ENCODE results near the gene CCDC71L. TPM values are rescaled to one million over a fixed set of nuclear protein-coding genes. Genes with fewer than 3 reads are reported as not detected.

Gene CCDC71L
- total RNA-seq, 1 donor from 2014 or later = 5.5 TPM

DNA sequence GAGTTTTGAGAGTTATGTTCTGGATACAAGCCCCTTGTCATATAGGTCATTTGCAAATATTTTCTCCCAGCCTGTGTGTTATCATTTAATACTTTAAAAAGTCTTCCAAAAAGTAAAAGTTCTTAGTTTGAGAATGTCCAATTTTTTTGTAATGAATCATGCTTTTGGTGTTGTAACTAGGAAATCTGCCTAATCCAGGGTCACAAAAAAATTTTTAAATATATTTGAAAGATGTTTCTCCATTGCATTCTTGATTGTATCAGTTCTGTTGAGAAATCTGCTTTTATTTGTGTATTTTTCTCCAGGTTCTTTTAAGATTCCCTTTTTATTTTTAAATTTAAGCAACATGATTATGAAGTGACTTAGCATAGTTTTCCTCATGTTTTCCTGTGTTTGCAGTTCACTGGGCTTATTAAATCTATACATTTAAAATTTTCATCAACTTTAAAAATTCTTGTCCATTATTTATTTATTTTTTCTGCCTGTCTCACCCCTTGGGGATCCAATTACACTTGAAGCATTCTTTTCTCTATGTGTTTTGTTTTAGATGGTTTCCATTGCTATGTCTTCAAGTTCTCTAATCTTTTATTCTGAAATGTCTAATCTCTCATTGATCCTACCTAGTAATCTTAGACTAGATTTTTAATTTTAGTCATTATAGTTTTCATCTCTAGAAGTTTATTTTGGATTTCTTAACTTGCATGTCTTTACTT lies 47.0 kb downstream of the CCDC71L start:
- intact Hi-C loops (cut with DNase I) = no loop called here
- no peak for DNase-seq
- ATAC-seq (ENCODE audit: poor library complexity) = no peak

DNA sequence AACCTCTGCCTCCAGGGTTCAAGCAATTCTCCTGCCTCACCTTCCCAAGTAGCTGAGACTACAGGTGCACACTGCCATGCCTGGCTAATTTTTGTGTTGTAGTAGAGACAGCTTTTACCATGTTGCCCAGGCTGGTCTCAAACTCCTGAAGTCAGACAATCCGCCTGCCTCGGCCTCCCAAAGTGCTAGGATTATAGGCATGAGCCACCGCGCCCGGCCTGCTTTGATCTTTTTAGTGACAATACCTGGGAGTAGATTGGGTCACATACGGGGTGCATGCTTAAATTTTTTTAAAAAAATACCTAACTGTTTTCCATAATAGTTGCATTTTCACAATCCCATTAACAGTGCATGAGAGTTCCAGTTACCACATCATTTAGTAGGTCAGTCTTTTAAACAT lies 47.7 kb downstream of the CCDC71L start:
- intact Hi-C loops (cut with DNase I) = no loop called here
- no peak for ATAC-seq (ENCODE audit: poor library complexity)
- DNase-seq = no peak

DNA sequence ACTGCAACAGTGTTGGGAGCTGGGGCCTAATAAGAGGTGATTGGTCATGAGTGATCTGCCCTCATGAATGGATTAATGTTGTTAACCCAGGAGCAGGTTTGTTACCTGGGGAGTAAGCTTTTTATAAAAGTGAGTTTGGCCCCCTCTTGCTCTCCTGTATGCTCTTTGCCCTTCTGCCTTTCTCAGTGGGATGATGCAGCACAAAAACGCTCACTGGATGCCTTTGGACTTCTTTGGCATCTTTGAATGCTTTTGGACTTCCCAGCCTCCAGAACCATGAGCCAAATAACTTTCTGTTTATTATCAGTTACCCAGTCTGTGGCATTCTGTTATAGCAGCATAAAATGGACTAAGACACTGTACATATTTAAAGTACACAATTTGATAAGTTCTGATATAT lies 48.5 kb downstream of the CCDC71L start:
- ATAC-seq (ENCODE audit: poor library complexity) = no peak
- no peak for DNase-seq
- intact Hi-C loops (cut with DNase I) = no loop called here

DNA sequence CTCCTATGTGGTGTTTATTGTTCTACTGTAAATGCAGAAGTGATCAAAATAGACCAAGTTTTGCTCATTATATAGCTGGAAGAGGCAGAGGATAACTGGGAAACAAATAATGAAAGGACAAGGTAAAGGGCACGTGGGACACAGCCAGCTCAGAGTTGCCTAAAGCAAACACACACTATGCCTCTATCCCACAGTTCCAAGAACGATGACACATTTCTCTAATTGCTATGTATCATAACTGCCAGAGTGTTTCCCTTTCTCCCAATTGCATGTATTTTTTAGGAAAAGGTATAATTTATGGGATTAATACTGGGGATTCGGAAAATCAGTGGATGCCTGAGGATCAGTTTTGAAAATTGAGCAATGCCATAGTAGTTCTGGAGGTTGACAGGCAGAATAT lies 49.0 kb downstream of the CCDC71L start:
- no peak for ATAC-seq (ENCODE audit: poor library complexity)
- intact Hi-C loops (cut with DNase I) = no loop called here
- no peak for DNase-seq

DNA sequence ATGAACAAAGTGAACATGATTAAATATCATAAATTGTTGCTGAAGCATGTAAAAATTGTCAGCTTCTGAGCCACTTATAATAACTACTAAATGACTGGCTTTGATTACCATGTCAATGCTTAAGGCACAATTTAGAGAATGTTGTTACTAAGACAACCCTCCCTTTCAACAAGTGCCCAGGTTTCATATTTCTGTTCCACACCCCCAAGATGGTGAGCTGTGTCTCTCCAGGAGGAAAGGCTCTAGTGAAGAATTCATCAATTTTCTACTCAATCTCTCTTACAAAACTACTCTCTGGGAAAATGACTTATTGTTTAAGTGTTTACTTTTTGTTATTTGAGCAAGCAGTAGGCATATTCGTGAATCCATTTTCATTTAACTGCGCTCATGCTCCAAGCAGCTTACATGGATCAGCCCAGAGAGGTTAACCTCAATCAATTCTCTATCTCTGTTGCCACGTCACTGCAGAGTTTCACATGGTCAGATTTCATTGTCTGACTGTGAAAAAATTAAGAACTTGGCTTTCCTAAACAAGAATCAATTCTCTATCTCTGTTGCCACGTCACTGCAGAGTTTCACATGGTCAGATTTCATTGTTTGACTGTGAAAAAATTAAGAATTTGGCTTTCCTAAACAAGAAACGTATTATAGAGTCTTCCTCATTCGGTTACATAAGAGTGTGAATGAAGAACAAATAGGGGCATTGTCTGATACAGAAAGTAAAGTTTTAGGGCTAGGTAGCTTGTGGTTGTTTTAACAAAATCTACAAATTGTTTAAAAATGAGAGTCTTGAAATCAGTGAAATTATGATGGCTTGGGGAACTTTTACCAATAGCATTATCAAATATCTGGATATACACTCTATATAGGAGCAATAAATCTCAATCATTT lies 49.7 kb downstream of the CCDC71L start:
- ATAC-seq (ENCODE audit: poor library complexity) (no peak), DNase-seq (no peak)
- intact Hi-C loops (cut with DNase I) = no loop called here

DNA sequence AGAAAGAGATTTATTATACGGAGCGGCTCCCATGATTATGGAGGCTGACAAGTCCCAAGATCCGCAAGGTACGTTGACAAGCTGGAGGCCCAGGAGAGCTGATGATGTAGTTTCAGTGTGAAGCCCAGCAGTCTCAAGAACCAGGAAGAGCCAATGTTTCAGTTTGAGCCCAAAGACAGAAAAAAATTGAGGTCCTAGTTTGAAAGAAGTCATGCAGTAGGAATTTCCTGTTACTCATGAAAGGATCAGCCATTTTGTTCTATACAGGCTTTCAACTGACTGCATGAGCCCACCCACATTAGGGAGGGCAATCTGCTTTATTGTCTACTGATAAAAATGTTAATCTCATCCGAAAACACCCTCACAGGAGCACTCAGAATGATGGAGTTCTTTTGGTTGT lies 51.5 kb downstream of the CCDC71L start:
- intact Hi-C loops (cut with DNase I) = no loop called here
- ATAC-seq (ENCODE audit: poor library complexity) (no peak), DNase-seq (no peak)

DNA sequence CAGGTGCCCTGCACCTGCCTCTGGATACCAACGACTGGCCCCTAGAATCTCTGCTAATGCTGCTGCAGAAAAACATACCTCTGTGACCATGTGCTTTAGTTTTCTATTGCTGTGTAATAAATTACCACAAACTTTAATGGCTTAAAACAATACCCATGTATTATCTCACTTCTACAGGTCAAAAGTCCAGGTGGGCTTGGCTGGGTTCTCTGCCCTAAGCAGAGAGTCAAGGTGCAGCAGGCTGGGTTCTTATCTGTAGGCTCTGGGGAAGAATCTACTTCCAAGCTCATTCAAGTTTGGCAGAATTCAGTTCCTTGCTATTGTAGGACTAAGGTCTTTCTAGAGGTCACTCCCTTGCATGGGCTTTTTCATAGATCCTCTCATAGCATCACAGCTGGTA lies 52.3 kb downstream of the CCDC71L start:
- DNase-seq (no peak), ATAC-seq (ENCODE audit: poor library complexity) (no peak)
- intact Hi-C loops (cut with DNase I) = no loop called here

Other genes with a start within 250 kb of the CCDC71L start
- 1.6 TPM for gene PIK3CG, start 204.1 kb upstream of the CCDC71L start, total RNA-seq